ENCODE measurements around the gene LRRC8A.
"Not testable (repeated sequence)": the region's sequence is repeated elsewhere in the genome, so short reads cannot be mapped to it uniquely, and the experiment has no call there.

LRRC8A gene

GRCh38 chr9:128870128-128870940 lies 11.6 kb upstream of the LRRC8A start:
- DNase-seq: no peak

GRCh38 chr9:128870941-128871265 lies 11.0 kb upstream of the LRRC8A start:
- not testable (repeated sequence) for DNase-seq

- no peak for DNase-seq
These were observed 4.1 kb upstream of the LRRC8A start for GRCh38 chr9:128877852-128878251.

GRCh38 chr9:128882677-128883603 lies 1.0 kb downstream of the LRRC8A start:
- DNase-seq: peak; percentile 2

- DNase-seq: no peak
These were observed 2.2 kb downstream of the LRRC8A start for GRCh38 chr9:128884164-128884563.

- no peak for DNase-seq
These were observed 3.4 kb downstream of the LRRC8A start for GRCh38 chr9:128885376-128885775.

- DNase-seq: no peak
These were observed 3.9 kb downstream of the LRRC8A start for GRCh38 chr9:128885798-128886197.

GRCh38 chr9:128886211-128886891 lies 4.4 kb downstream of the LRRC8A start:
- DNase-seq: no peak

- DNase-seq: no peak
These were observed 5.1 kb downstream of the LRRC8A start for GRCh38 chr9:128887049-128887448.

- no peak for DNase-seq
These were observed 6.0 kb downstream of the LRRC8A start for GRCh38 chr9:128887914-128888350.

GRCh38 chr9:128891321-128892220 lies 9.6 kb downstream of the LRRC8A start:
- DNase-seq: no peak

GRCh38 chr9:128892221-128892921 lies 10.4 kb downstream of the LRRC8A start:
- no peak for DNase-seq

- no peak for DNase-seq
These were observed 11.4 kb downstream of the LRRC8A start for GRCh38 chr9:128893354-128893753.

GRCh38 chr9:128894764-128895163 lies 12.8 kb downstream of the LRRC8A start:
- no peak for DNase-seq

- DNase-seq: peak; percentile 16
These were observed 13.6 kb downstream of the LRRC8A start for GRCh38 chr9:128895556-128895955.

GRCh38 chr9:128898382-128898781 lies 16.4 kb downstream of the LRRC8A start:
- DNase-seq: no peak

- no peak for DNase-seq
These were observed 17.1 kb downstream of the LRRC8A start for GRCh38 chr9:128898845-128899565.

GRCh38 chr9:128899566-128900322 lies 17.8 kb downstream of the LRRC8A start:
- no peak for DNase-seq

- DNase-seq: no peak
These were observed 19.4 kb downstream of the LRRC8A start for GRCh38 chr9:128901379-128901778.

- DNase-seq: no peak
These were observed 19.9 kb downstream of the LRRC8A start for GRCh38 chr9:128901822-128902221.
